Loucy (cell line): Measurements from ENCODE around the gene MCM8.

Experiments
- H2AFZ ChIP-seq: fragments of 200-600 bp; sonication (generic); 2 replicates; pipeline ENCODE4 v1.6.0; 2016; ENCODE audit warnings: antibody characterized with exemption, mild to moderate bottlenecking, low read length, moderate library complexity
- H3F3A ChIP-seq: fragments of 200-600 bp; 2 replicates; pipeline ENCODE4 v1.6.0; 2016; ENCODE audit warnings: antibody characterized with exemption, low read depth, mild to moderate bottlenecking
- H3K27me3 ChIP-seq: fragments of 200-600 bp; sonication (generic); 2 replicates; pipeline ENCODE4 v1.6.1; 2014; ENCODE audit warnings: low read length, mild to moderate bottlenecking; ENCODE audit not compliant: insufficient read depth, poor library complexity, severe bottlenecking
- H3K36me3 ChIP-seq: fragments of 200-600 bp; sonication (generic); 2 replicates; pipeline ENCODE4 v1.6.1; 2016; ENCODE audit warnings: low read length; ENCODE audit not compliant: insufficient read depth
- H3K4me1 ChIP-seq: fragments of 200-600 bp; sonication (generic); 2 replicates; pipeline ENCODE4 v1.5.1; 2014; ENCODE audit warnings: low read length, mild to moderate bottlenecking; ENCODE audit not compliant: insufficient read depth, poor library complexity, severe bottlenecking
- H3K4me2 ChIP-seq: fragments of 200-600 bp; sonication (generic); 2 replicates; pipeline ENCODE4 v1.6.0; 2014; ENCODE audit warnings: antibody characterized with exemption, low read length, low read depth, mild to moderate bottlenecking; ENCODE audit not compliant: poor library complexity, severe bottlenecking
- H3K4me3 ChIP-seq: fragments of 200-600 bp; sonication (generic); 2 replicates; pipeline ENCODE4 v1.5.1; 2014; ENCODE audit warnings: low read length, mild to moderate bottlenecking, mixed read lengths; ENCODE audit not compliant: poor library complexity, severe bottlenecking
- H3K79me2 ChIP-seq: fragments of 200-600 bp; sonication (generic); 2 replicates; pipeline ENCODE4 v1.6.1; 2014; ENCODE audit warnings: low read length; ENCODE audit not compliant: insufficient read depth
- H3K9ac ChIP-seq: fragments of 200-600 bp; sonication (generic); 2 replicates; pipeline ENCODE4 v1.6.0; 2014; ENCODE audit warnings: mild to moderate bottlenecking, low read depth, low read length, moderate library complexity; ENCODE audit not compliant: poor library complexity, severe bottlenecking
- H3K9me2 ChIP-seq: fragments of 200-600 bp; sonication (generic); replicated peaks from 2 replicates; pipeline ENCODE4 v1.6.1; 2016; ENCODE audit warnings: low read depth, low read length, mixed read lengths
- H3K9me3 ChIP-seq: fragments of 200-600 bp; sonication (generic); 2 replicates; pipeline ENCODE4 v1.6.1; 2014; ENCODE audit warnings: mild to moderate bottlenecking, antibody characterized with exemption, low read length, low read depth; ENCODE audit not compliant: insufficient read depth
- H4K20me1 ChIP-seq: fragments of 200-600 bp; sonication (generic); 2 replicates; pipeline ENCODE4 v1.6.0; 2014; ENCODE audit warnings: antibody characterized with exemption, low read length, mild to moderate bottlenecking; ENCODE audit not compliant: insufficient read depth, poor library complexity, severe bottlenecking
- EZH2phosphoT487 ChIP-seq: fragments of 200-600 bp; IDR thresholded peaks from 2 replicates; pipeline ENCODE4 v1.6.1; 2018; ENCODE audit warnings: antibody characterized with exemption, mild to moderate bottlenecking, moderate library complexity, borderline replicate concordance
- TF ChIP-seq, protein P1 (sequence below): fragments of 200-600 bp; sonication (generic); conservative IDR thresholded peaks from 2 replicates; pipeline ENCODE4 v1.5.1; 2014; ENCODE audit warnings: mild to moderate bottlenecking, antibody characterized with exemption, low read length

MCM8 gene

DNA sequence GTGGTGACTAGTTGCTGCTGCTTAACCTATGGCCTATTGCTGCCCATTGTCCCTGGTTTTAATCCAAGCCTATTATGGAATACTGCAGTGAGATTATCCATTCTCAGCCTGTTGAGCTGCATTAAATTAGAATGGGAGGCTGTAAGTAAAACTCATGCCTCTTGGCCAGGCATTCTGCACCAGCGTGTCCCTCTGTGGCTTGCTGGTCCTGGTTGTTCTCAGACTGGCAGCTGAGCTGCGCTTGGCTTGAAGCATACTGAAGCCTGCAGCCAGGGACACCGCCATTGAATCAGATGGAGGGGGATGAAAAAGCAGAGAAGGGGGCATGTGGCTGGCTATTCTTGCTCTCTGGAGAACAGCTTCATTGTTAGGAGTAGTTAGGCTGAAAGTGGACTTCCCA lies 87.8 kb downstream of the MCM8 start:
- Histone ChIP-seq H3K9me2 (no peaks in the 10 kb centered on the region), H4K20me1 (no peaks in the 10 kb centered on the region), H3K27me3 (no peaks in the 10 kb centered on the region), H3K4me3 (no peak overlapping the region), H3K9ac (no peak overlapping the region), H3K4me2 (no peak overlapping the region), H3K36me3 (peaks cover 77% of the 10 kb centered on the region), H3K9me3 (no peaks in the 10 kb centered on the region), H2AFZ (no peak overlapping the region), H3K4me1 (peaks cover 12% of the 10 kb centered on the region), H3F3A (no peaks in the 10 kb centered on the region), H3K79me2 (no peaks in the 10 kb centered on the region)
- no peak for TF ChIP-seq EZH2phosphoT487
- TF ChIP-seq, protein P1, sequence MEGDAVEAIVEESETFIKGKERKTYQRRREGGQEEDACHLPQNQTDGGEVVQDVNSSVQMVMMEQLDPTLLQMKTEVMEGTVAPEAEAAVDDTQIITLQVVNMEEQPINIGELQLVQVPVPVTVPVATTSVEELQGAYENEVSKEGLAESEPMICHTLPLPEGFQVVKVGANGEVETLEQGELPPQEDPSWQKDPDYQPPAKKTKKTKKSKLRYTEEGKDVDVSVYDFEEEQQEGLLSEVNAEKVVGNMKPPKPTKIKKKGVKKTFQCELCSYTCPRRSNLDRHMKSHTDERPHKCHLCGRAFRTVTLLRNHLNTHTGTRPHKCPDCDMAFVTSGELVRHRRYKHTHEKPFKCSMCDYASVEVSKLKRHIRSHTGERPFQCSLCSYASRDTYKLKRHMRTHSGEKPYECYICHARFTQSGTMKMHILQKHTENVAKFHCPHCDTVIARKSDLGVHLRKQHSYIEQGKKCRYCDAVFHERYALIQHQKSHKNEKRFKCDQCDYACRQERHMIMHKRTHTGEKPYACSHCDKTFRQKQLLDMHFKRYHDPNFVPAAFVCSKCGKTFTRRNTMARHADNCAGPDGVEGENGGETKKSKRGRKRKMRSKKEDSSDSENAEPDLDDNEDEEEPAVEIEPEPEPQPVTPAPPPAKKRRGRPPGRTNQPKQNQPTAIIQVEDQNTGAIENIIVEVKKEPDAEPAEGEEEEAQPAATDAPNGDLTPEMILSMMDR: no peak

DNA sequence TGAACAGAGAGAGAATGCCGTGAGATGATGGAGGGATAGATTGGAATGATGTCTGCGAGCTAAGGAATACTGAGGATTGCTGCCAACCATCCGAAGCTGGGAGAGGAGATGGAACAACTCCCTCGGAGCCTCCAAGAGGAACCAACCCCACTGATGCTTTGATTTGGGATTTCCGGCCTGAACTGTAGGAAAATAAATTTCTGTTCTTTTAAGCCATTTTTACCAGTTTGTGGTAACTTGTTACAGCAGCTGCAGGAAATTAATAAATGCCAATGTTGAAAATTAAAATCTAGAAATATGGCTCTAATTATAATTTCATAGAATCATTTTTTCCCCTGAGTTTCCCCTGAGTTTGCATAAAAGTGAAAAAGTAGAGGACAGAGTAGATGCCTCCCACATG lies 89.3 kb downstream of the MCM8 start:
- H2AFZ ChIP-seq: no peak overlapping the region
- no peak overlapping the region for H3K4me3 ChIP-seq
- H3K27me3 ChIP-seq: no peaks in the 10 kb centered on the region
- H3K9ac ChIP-seq: no peak overlapping the region
- no peaks in the 10 kb centered on the region for H3K9me3 ChIP-seq
- TF ChIP-seq, protein P1: no peak
- TF ChIP-seq EZH2phosphoT487: no peak
- H3K4me1 ChIP-seq: no peaks in the 10 kb centered on the region
- no peaks in the 10 kb centered on the region for H3K79me2 ChIP-seq
- no peak overlapping the region for H3K4me2 ChIP-seq
- H4K20me1 ChIP-seq: no peaks in the 10 kb centered on the region
- H3F3A ChIP-seq: no peaks in the 10 kb centered on the region
- H3K36me3 ChIP-seq: peaks cover 63% of the 10 kb centered on the region
- H3K9me2 ChIP-seq: no peaks in the 10 kb centered on the region

DNA sequence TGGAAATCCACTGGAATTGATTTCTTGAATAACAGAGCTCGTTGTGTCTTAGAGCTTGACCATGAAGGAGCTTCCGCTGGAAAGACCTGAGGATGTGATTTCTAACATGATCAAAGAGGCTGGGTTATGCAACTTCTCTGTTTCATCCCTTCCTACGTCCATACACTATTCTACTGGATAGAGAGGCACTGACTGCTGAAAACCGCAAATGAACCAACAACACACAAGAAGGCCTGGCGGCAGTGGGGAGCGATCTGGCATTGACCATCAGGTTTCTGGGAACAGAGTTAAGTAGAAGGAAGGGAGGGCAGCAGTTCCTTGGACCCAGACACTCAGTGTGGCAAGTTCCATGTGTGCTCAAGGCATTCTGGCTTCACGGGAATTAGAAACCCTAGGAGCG lies 90.1 kb downstream of the MCM8 start:
- Histone ChIP-seq H3K4me2 (no peak overlapping the region), H3K4me3 (no peak overlapping the region), H3K9me3 (no peaks in the 10 kb centered on the region), H3K9ac (no peak overlapping the region), H3F3A (no peaks in the 10 kb centered on the region), H3K79me2 (no peaks in the 10 kb centered on the region), H3K9me2 (no peaks in the 10 kb centered on the region), H4K20me1 (no peaks in the 10 kb centered on the region), H2AFZ (no peak overlapping the region), H3K4me1 (no peaks in the 10 kb centered on the region), H3K27me3 (no peaks in the 10 kb centered on the region), H3K36me3 (peaks cover 59% of the 10 kb centered on the region)
- TF ChIP-seq EZH2phosphoT487: no peak
- TF ChIP-seq, protein P1: no peak
